Small intestine (tissue), 7 donors: ENCODE measurements around the gene TNFSF11. TPM values are rescaled to one million over a fixed set of nuclear protein-coding genes. Genes with fewer than 3 reads are reported as not detected.
A peak's percentile ranks its signal among the peaks of the same experiment; 100 is the strongest.

Source experiments
- DNase-seq, 2 donors: peaks; one replicate each; pipeline versions ENCODE4 v3.0.0 to v3.0.0-alpha.2; 2013
- FAIRE-seq: peaks from 2 replicates; lab custom pipeline; 2012; peaks lifted over from hg19 to GRCh38; lab: Jason Lieb, UNC
- H3K27ac ChIP-seq, 3 donors: one replicate each; pipeline ENCODE4 v1.5.1; 2013; ENCODE audit warnings: low read length in 2 of 3, mild to moderate bottlenecking in 2 of 3, control low read depth in 1 of 3, inconsistent platforms in 1 of 3, low read depth in 1 of 3, moderate library complexity in 1 of 3
- H3K27me3 ChIP-seq, 3 donors: one replicate each; pipeline ENCODE4 v1.6.1; 2013; ENCODE audit warnings: low read length in 3 of 3, inconsistent platforms in 1 of 3; ENCODE audit not compliant: control insufficient read depth in 3 of 3, insufficient read depth in 3 of 3
- H3K36me3 ChIP-seq, 3 donors: one replicate each; pipeline ENCODE4 v1.6.1; 2013; ENCODE audit warnings: low read length in 3 of 3, inconsistent platforms in 1 of 3, low read depth in 1 of 3, mild to moderate bottlenecking in 1 of 3, moderate library complexity in 1 of 3; ENCODE audit not compliant: control insufficient read depth in 3 of 3, insufficient read depth in 2 of 3
- H3K4me1 ChIP-seq, 3 donors: one replicate each; pipeline ENCODE4 v1.6.1; 2013; ENCODE audit warnings: low read length in 2 of 3, inconsistent platforms in 1 of 3, low read depth in 1 of 3, mild to moderate bottlenecking in 1 of 3, moderate library complexity in 1 of 3; ENCODE audit not compliant: control insufficient read depth in 3 of 3, insufficient read depth in 2 of 3
- H3K4me3 ChIP-seq, 3 donors: one replicate each; pipeline ENCODE4 v1.5.1; 2013; ENCODE audit warnings: low read length in 3 of 3, control low read depth in 1 of 3, inconsistent platforms in 1 of 3, low read depth in 1 of 3, mild to moderate bottlenecking in 1 of 3, moderate library complexity in 1 of 3
- H3K9me3 ChIP-seq, 2 donors: one replicate each; pipeline ENCODE4 v1.6.1; 2013; ENCODE audit warnings: low read depth in 1 of 2, low read length in 1 of 2; ENCODE audit not compliant: control insufficient read depth in 2 of 2, insufficient read depth in 1 of 2
- WGBS, 3 donors: extraction: QIAGEN DNeasy Blood & Tissue Kit; methylation state at CpG; one replicate each; pipeline ENCODE4 v1.1.7; 2013; 5-methylcytosine and 5-hydroxymethylcytosine counted together
- polyA plus RNA-seq, 4 donors: library from polyadenylated mRNA; stranded (reverse) in 3 of 4; unstranded in 1 of 4; fragments of 200-250 nt in 3 of 4; fragments of 120-200 nt in 1 of 4; gene quantifications; one replicate each; pipeline versions ENCODE4 v1.2.1 to v1.2.3, GENCODE V29; 2013
- donor health status: healthy with polysubstance abuse.
- donor health status: control.
- donor health status: control.
- donor health status: Bipolar disorder and iron deficiency.
- donor health status: healthy.

The TNFSF11 gene
- polyA plus RNA-seq, 4 donors: 0.07 to 1.8 TPM; not detected in 2

GRCh38 chr13:42538996-42539395 is 35.0 kb upstream of the TNFSF11 start:
- FAIRE-seq: no peak
- WGBS, 3 donors: 9 to 50% (median 37%) methylated on average over 2 of the region's 2 CpGs
- Histone ChIP-seq H3K27ac (no peak overlapping the region), H3K4me3 (no peak overlapping the region), H3K36me3 (no peaks in the 10 kb centered on the region), H3K27me3 (no peaks in the 10 kb centered on the region), H3K4me1 (no peaks in the 10 kb centered on the region), H3K9me3 (no peaks in the 10 kb centered on the region)
- no peak for DNase-seq

DNA sequence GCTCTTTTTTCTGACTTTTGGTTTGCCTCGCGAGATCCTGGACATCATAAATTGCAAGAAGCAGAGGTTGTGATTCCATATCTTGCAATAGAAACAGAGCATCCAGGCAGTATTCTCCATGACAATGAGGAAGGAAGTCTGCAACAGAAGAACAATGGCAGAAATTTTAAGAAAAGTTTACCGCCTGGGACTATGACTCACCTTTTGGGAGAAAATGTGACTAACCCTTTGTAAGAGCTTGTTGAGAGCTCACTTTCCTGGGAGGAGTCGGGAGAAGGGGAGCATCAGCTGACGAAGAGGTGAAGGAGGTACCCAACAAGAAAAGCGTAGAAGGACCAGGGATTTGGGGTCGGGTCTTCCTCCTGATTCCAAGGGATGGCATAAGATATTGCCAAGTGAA is 34.3 kb upstream of the TNFSF11 start:
- FAIRE-seq (no peak), DNase-seq (no peak)
- H3K27me3 ChIP-seq: no peaks in the 10 kb centered on the region
- H3K4me3 ChIP-seq: no peak overlapping the region
- no peaks in the 10 kb centered on the region for H3K9me3 ChIP-seq
- no peaks in the 10 kb centered on the region for H3K4me1 ChIP-seq
- H3K27ac ChIP-seq: no peak overlapping the region
- 83 to 85% (median 84%) methylated on average over 7 of the region's 7 CpGs for whole genome bisulfite sequencing, 3 donors
- no peaks in the 10 kb centered on the region for H3K36me3 ChIP-seq

DNA sequence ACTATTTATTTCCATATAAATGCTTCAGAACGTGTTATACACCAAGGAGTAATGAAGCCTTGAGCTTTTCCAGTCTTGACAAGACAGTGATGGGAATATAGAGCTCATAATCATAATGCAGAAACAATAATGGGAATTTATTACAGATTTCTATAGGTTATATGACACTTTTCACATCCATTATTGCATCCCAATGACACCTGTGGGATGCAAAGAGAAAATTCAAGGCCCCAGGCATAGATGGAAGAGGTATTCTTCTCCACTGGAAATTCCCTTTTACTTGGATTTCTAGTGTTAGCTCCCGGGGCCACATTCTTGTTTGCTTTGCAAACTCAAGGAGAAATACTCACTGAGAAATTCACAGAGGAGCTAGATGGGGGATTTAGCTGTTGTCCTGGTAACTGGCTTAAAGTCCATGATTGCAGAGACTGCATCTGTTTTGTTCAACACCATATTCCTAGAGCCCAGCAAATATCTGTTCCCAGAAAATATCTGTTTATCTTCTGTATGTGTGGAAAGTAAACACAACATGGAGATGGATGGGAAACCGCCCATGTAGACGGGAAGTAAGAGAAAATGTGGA is 30.6 kb upstream of the TNFSF11 start:
- Histone ChIP-seq H3K36me3 (no peaks in the 10 kb centered on the region), H3K27ac (no peak overlapping the region), H3K9me3 (no peaks in the 10 kb centered on the region), H3K4me3 (no peak overlapping the region), H3K27me3 (no peaks in the 10 kb centered on the region), H3K4me1 (no peaks in the 10 kb centered on the region)
- DNase-seq (no peak), FAIRE-seq (no peak)
- WGBS, 3 donors: 58 to 66% (median 61%) methylated on average over 4 of the region's 4 CpGs

DNA sequence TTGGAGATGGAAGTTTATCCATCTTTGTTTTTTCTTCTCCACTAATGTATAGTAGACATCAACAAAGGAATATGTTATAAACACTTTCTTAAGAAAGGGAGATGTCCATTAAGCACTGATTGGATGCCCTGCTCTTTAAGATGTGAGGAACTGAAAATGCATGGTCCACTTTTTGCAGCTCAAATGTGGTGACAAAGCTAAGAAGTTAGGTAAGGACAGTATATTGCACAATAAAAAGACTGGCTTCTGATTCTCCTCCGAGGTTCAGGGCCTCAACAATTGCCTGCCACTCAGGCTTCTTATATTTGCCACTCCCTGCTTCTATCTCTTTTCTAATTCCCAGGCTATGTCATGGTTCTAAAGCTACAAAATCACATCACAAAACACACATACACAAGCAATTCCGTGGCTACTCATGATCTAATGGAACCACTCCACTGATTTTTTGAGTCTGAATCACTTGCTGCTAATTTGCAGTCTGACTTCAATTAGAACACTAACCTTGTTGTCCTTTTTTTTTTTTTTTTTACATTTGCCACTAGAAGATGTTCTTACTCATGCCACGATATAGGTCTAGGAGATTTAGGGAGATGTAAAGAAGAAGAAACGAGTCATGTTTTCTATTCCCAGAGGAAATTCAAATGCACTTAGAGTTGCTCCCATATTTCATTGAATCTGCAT is 29.6 kb upstream of the TNFSF11 start:
- WGBS, 3 donors: 58 to 74% (median 73%) methylated on average over 4 of the region's 4 CpGs
- Histone ChIP-seq H3K9me3 (no peaks in the 10 kb centered on the region), H3K4me1 (no peaks in the 10 kb centered on the region), H3K27ac (no peak overlapping the region), H3K36me3 (no peaks in the 10 kb centered on the region), H3K4me3 (no peak overlapping the region), H3K27me3 (no peaks in the 10 kb centered on the region)
- no peak for DNase-seq
- FAIRE-seq: no peak

GRCh38 chr13:42545842-42546241 is 28.1 kb upstream of the TNFSF11 start:
- no peak overlapping the region for H3K27ac ChIP-seq
- H3K4me3 ChIP-seq: no peak overlapping the region
- H3K36me3 ChIP-seq: no peaks in the 10 kb centered on the region
- no peaks in the 10 kb centered on the region for H3K4me1 ChIP-seq
- no peaks in the 10 kb centered on the region for H3K9me3 ChIP-seq
- no peaks in the 10 kb centered on the region for H3K27me3 ChIP-seq
- FAIRE-seq (no peak), DNase-seq (no peak)
- 89 to 94% (median 91%) methylated on average over 3 of the region's 3 CpGs for WGBS, 3 donors

DNA sequence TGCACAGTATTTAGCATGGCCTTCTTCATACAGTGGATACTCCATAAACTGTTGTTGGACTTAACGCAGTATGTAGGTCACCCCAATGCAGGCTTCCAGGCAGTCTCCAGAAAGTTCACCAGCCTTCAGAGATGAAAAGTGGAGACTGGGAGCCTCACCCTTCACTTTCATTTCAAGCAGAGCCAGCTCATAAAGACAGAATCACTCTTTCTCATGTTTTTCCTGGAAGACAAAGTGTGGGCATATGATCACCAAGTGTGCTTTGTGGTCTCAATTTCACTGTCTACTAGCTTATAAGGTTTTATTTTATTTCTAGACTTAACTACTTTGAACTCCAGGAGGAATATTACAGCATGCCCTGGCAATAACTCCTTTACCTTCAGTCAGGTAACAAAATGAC is 26.3 kb upstream of the TNFSF11 start:
- FAIRE-seq: no peak
- WGBS, 3 donors: 88 to 91% (median 88%) methylated on average over 1 of the region's 1 CpG
- Histone ChIP-seq H3K27ac (no peak overlapping the region), H3K9me3 (no peaks in the 10 kb centered on the region), H3K4me3 (no peak overlapping the region), H3K4me1 (no peaks in the 10 kb centered on the region), H3K27me3 (no peaks in the 10 kb centered on the region), H3K36me3 (no peaks in the 10 kb centered on the region)
- DNase-seq: no peak

GRCh38 chr13:42548731-42549551 is 25.0 kb upstream of the TNFSF11 start:
- H3K4me3 ChIP-seq: no peak overlapping the region
- FAIRE-seq (no peak), DNase-seq (peak; percentile 9 to 28)
- no peaks in the 10 kb centered on the region for H3K27me3 ChIP-seq
- H3K27ac ChIP-seq: peak overlapping the region in 1 of 3 donors; percentile 32
- H3K4me1 ChIP-seq: no peaks in the 10 kb centered on the region
- H3K36me3 ChIP-seq: no peaks in the 10 kb centered on the region
- H3K9me3 ChIP-seq: no peaks in the 10 kb centered on the region
- 64 to 82% (median 72%) methylated on average over 10 of the region's 10 CpGs for WGBS, 3 donors

- Histone ChIP-seq H3K27me3 (no peaks in the 10 kb centered on the region), H3K27ac (no peak overlapping the region), H3K4me1 (no peaks in the 10 kb centered on the region), H3K9me3 (no peaks in the 10 kb centered on the region), H3K36me3 (no peaks in the 10 kb centered on the region), H3K4me3 (no peak overlapping the region)
- FAIRE-seq (no peak), DNase-seq (no peak)
- WGBS, 3 donors: 65 to 84% (median 82%) methylated on average over 4 of the region's 4 CpGs
Observed at GRCh38 chr13:42549552-42549936, 24.4 kb upstream of the TNFSF11 start.
